SK-N-SH (cell line): Measurements from ENCODE around the gene PNRC2. TPM values are rescaled to one million over a fixed set of nuclear protein-coding genes. Genes with fewer than 3 reads are reported as not detected.

ENCODE experiments used
- CTCF ChIA-PET: fragments of 300-600, 350-600 bp; formaldehyde crosslinking; extraction: SDS; loops from one replicate; lab custom pipeline; 2021; lab: Yijun Ruan, JAX
- POLR2A ChIA-PET: fragments of 350-600 bp; sonication (Branson Sonifier 250); formaldehyde crosslinking; extraction: SDS; loops from one replicate; lab custom pipeline; 2020; ENCODE audit warnings: antibody characterized with exemption, inconsistent platforms; lab: Yijun Ruan, JAX
- DNase-seq: peaks from one replicate; pipeline ENCODE4 v3.0.0; 2012
- H2AFZ ChIP-seq: fragments of 200-600 bp; sonication (generic); 2 replicates; pipeline ENCODE4 v1.8.1; 2016; ENCODE audit warnings: antibody characterized with exemption, mild to moderate bottlenecking, low read depth
- H3F3A ChIP-seq: fragments of 200-600 bp; sonication (generic); replicated peaks from 2 replicates; pipeline ENCODE3; 2016; ENCODE audit warnings: antibody characterized with exemption, mild to moderate bottlenecking; ENCODE audit not compliant: insufficient read depth
- H3K27ac ChIP-seq, 2 experiments: fragments of 200-500 bp in 1 of 2; fragments of 200-600 bp in 1 of 2; sonication (Bioruptor generic) in 1 of 2; sonication (generic), shearing (Covaris generic) in 1 of 2; 2 replicates each; pipeline versions ENCODE4 v1.5.1 to v1.6.1; 2014 to 2016; ENCODE audit warnings: low read depth in 2 of 2, inconsistent platforms in 1 of 2, low read length in 1 of 2, mild to moderate bottlenecking in 1 of 2, mixed read lengths in 1 of 2
- H3K27me3 ChIP-seq: fragments of 200-600 bp; sonication (generic), shearing (Covaris generic); 2 replicates; pipeline ENCODE4 v1.6.1; 2016; ENCODE audit warnings: mixed run types; ENCODE audit not compliant: insufficient read depth
- H3K36me3 ChIP-seq, 2 experiments: fragments of 200-500 bp in 1 of 2; fragments of 200-600 bp in 1 of 2; sonication (Bioruptor generic) in 1 of 2; sonication (generic) in 1 of 2; replicated peaks in 1 of 2; 2 replicates each; pipeline versions ENCODE3 to v1.5.1; 2014 to 2016; ENCODE audit warnings: low read length in 1 of 2, mild to moderate bottlenecking in 1 of 2; ENCODE audit not compliant: insufficient read depth in 2 of 2, control insufficient read depth in 1 of 2
- H3K4me1 ChIP-seq, 2 experiments: fragments of 200-500 bp in 1 of 2; fragments of 200-600 bp in 1 of 2; sonication (Bioruptor generic) in 1 of 2; sonication (generic), shearing (Covaris generic) in 1 of 2; 2 replicates each; pipeline versions ENCODE4 v1.5.1 to v1.6.1; 2014 to 2016; ENCODE audit warnings: low read depth in 1 of 2, low read length in 1 of 2, mixed run types in 1 of 2; ENCODE audit not compliant: insufficient read depth in 2 of 2, control insufficient read depth in 1 of 2
- H3K4me2 ChIP-seq: fragments of 200-600 bp; sonication (generic), shearing (Covaris generic); 2 replicates; pipeline ENCODE4 v1.6.1; 2017; ENCODE audit warnings: mixed run types
- H3K4me3 ChIP-seq, 2 experiments: fragments of 200-500 bp in 1 of 2; fragments of 200-600 bp in 1 of 2; sonication (Bioruptor generic) in 1 of 2; sonication (generic), shearing (Covaris generic) in 1 of 2; 2 replicates each; pipeline versions ENCODE4 v1.5.1 to v1.8.1; 2014 to 2016; ENCODE audit warnings: low read depth in 2 of 2, inconsistent platforms in 1 of 2, low read length in 1 of 2, mild to moderate bottlenecking in 1 of 2, mixed read lengths in 1 of 2, moderate library complexity in 1 of 2
- H3K79me2 ChIP-seq: fragments of 200-600 bp; sonication (generic); 2 replicates; pipeline ENCODE4 v1.8.1; 2017; ENCODE audit warnings: mild to moderate bottlenecking; ENCODE audit not compliant: insufficient read depth
- H3K9ac ChIP-seq: fragments of 200-600 bp; sonication (generic); 2 replicates; pipeline ENCODE4 v1.6.1; 2017; ENCODE audit warnings: mixed run types
- H3K9me2 ChIP-seq: fragments of 200-600 bp; sonication (generic); 2 replicates; pipeline ENCODE4 v1.6.1; 2017; ENCODE audit warnings: mixed run types
- H3K9me3 ChIP-seq: fragments of 200-600 bp; sonication (generic); 2 replicates; pipeline ENCODE4 v1.6.1; 2017; ENCODE audit warnings: mixed run types, mild to moderate bottlenecking, moderate library complexity
- H4K20me1 ChIP-seq: fragments of 200-600 bp; sonication (generic); 2 replicates; pipeline ENCODE4 v1.6.1; 2017; ENCODE audit warnings: mild to moderate bottlenecking, mixed run types; ENCODE audit not compliant: insufficient read depth
- EZH2phosphoT487 ChIP-seq: fragments of 200-600 bp; sonication (generic); IDR thresholded peaks from 2 replicates; pipeline ENCODE4 v1.6.1; 2017; ENCODE audit warnings: low read depth, mixed run types, mild to moderate bottlenecking, antibody characterized with exemption, moderate library complexity, borderline replicate concordance
- FOSL2 ChIP-seq: IDR thresholded peaks from 2 replicates; pipeline ENCODE4 v1.4.0; 2012; ENCODE audit warnings: low read depth, mild to moderate bottlenecking, moderate library complexity, borderline replicate concordance
- FOXM1 ChIP-seq: IDR thresholded peaks from 2 replicates; pipeline ENCODE4 v1.4.0; 2012; ENCODE audit warnings: low read depth, mild to moderate bottlenecking
- MEF2A ChIP-seq: IDR thresholded peaks from 2 replicates; pipeline ENCODE4 v1.4.0; 2012; ENCODE audit warnings: low read depth, borderline replicate concordance
- RXRA ChIP-seq: IDR thresholded peaks from 2 replicates; pipeline ENCODE4 v1.4.0; 2012; ENCODE audit warnings: low read depth, mild to moderate bottlenecking, borderline replicate concordance
- SIN3A ChIP-seq: IDR thresholded peaks from 2 replicates; pipeline ENCODE4 v1.6.1; 2012; ENCODE audit warnings: low read depth, mild to moderate bottlenecking, low read length, moderate library complexity, borderline replicate concordance
- USF2 ChIP-seq: fragments of 150-350 bp; IDR thresholded peaks from 2 replicates; pipeline ENCODE4 v1.6.1; 2017; ENCODE audit warnings: antibody characterized with exemption, low read length, low read depth, borderline replicate concordance
- ZBTB33 ChIP-seq: IDR thresholded peaks from 2 replicates; pipeline ENCODE4 v1.4.0; 2012; ENCODE audit warnings: low read depth, borderline replicate concordance
- whole genome bisulfite sequencing: methylation state at CpG from one replicate; pipeline ENCODE4 v1.1.6; 2017; ENCODE audit warnings: low lambda C conversion rate; 5-methylcytosine and 5-hydroxymethylcytosine counted together
- polyA plus RNA-seq, 3 experiments: library from polyadenylated mRNA; depleted of rRNA; stranded (reverse); fragments of >200 nt; gene quantifications; 2 replicates each; pipeline ENCODE4 v1.2.3, GENCODE V29; 2012

The PNRC2 gene
- polyA plus RNA-seq, 1 of the 3 experiments (the other 2 are of a cell fraction), result 43.8 TPM

GRCh38 chr1:23995431-23995837 lies 35.8 kb downstream of the PNRC2 start:
- peaks cover 5% of the 10 kb centered on the region for H3F3A ChIP-seq
- no peak for TF ChIP-seq FOXM1
- no peak for TF ChIP-seq EZH2phosphoT487
- H2AFZ ChIP-seq, result no peak overlapping the region
- no peak overlapping the region for H3K9ac ChIP-seq
- POLR2A ChIA-PET, result no interaction called here
- H3K9me2 ChIP-seq, result no peaks in the 10 kb centered on the region
- no peak overlapping the region for H3K4me3 ChIP-seq
- no peaks in the 10 kb centered on the region for H3K9me3 ChIP-seq
- H3K27ac ChIP-seq, result no peak overlapping the region
- 81% methylated on average over 13 of the region's 13 CpGs for WGBS
- H4K20me1 ChIP-seq, result no peaks in the 10 kb centered on the region
- no peak for DNase-seq
- H3K27me3 ChIP-seq, result no peaks in the 10 kb centered on the region
- no peaks in the 10 kb centered on the region for H3K79me2 ChIP-seq
- no peak overlapping the region for H3K4me2 ChIP-seq
- no peaks in the 10 kb centered on the region for H3K36me3 ChIP-seq
- H3K4me1 ChIP-seq, result no peaks in the 10 kb centered on the region; a peak in 1 of 4 replicates
- CTCF ChIA-PET, result no interaction called here

GRCh38 chr1:23996700-23997229 lies 37.1 kb downstream of the PNRC2 start:
- H3K4me3 ChIP-seq, result no peak overlapping the region
- 90% methylated on average over 8 of the region's 10 CpGs for WGBS
- POLR2A ChIA-PET, result no interaction called here
- no peaks in the 10 kb centered on the region for H3K9me2 ChIP-seq
- TF ChIP-seq USF2 (no peak), ZBTB33 (no peak), FOSL2 (no peak), MEF2A (no peak), RXRA (no peak), SIN3A (no peak)
- H3K4me2 ChIP-seq, result no peak overlapping the region
- no peaks in the 10 kb centered on the region for H3K27me3 ChIP-seq
- H2AFZ ChIP-seq, result no peak overlapping the region
- DNase-seq, result no peak
- H3K79me2 ChIP-seq, result no peaks in the 10 kb centered on the region
- peaks cover 5% of the 10 kb centered on the region for H3F3A ChIP-seq
- no peaks in the 10 kb centered on the region for H3K9me3 ChIP-seq
- H3K9ac ChIP-seq, result no peak overlapping the region
- H4K20me1 ChIP-seq, result no peaks in the 10 kb centered on the region
- H3K4me1 ChIP-seq, result no peaks in the 10 kb centered on the region; a peak in 1 of 4 replicates
- no peak overlapping the region for H3K27ac ChIP-seq
- CTCF ChIA-PET, result interaction anchor here (0.7 kb wide), 1 partner anchor 467 kb away, joined by 3 read pairs; no protein-coding TSS in a partner anchor
- H3K36me3 ChIP-seq, result no peaks in the 10 kb centered on the region
